Heart right ventricle (tissue), 16 donors: Measurements from ENCODE around the gene DAGLA. TPM values are rescaled to one million over a fixed set of nuclear protein-coding genes. Genes with fewer than 3 reads are reported as not detected.

Source experiments
- ATAC-seq, 8 donors: fragments of 200-7000 bp; cut with Tn5 transposase; one replicate each; pipeline ENCODE4 v1.9.1; 2020; ENCODE audit warnings: mild to moderate bottlenecking in 8 of 8, moderate library complexity in 8 of 8, moderate number of reproducible peaks in 1 of 8
- DNase-seq, 2 donors: peaks; one replicate each; pipeline ENCODE4 v3.0.0-alpha.2; 2020
- H3K27ac ChIP-seq, 10 donors: fragments of 200-600 bp; sonication (generic) in 2 of 10; one replicate each; pipeline versions ENCODE4 v1.5.0 to v1.8.0; 2020 to 2022; ENCODE audit warnings: mild to moderate bottlenecking in 3 of 10
- H3K27me3 ChIP-seq, 7 donors: fragments of 200-600 bp; one replicate each; pipeline ENCODE4 v1.8.0; 2021 to 2022; ENCODE audit warnings: mild to moderate bottlenecking in 2 of 7
- H3K36me3 ChIP-seq, 9 donors: fragments of 200-600 bp; sonication (generic) in 1 of 9; one replicate each; pipeline versions ENCODE4 v1.5.0 to v1.8.0; 2020 to 2022; ENCODE audit warnings: mild to moderate bottlenecking in 2 of 9
- H3K4me1 ChIP-seq, 9 donors: fragments of 200-600 bp; sonication (generic) in 1 of 9; one replicate each; pipeline versions ENCODE4 v1.5.0 to v1.8.0; 2020 to 2022; ENCODE audit warnings: mild to moderate bottlenecking in 4 of 9
- H3K4me3 ChIP-seq, 10 donors: fragments of 200-600 bp; sonication (generic) in 2 of 10; one replicate each; pipeline versions ENCODE4 v1.5.0 to v1.8.0; 2020 to 2022; ENCODE audit warnings: mild to moderate bottlenecking in 7 of 10, moderate library complexity in 2 of 10
- H3K9me3 ChIP-seq, 11 donors: fragments of 200-600 bp in 10 of 11; sonication (generic) in 2 of 11; one replicate each; pipeline versions ENCODE4 v1.5.0 to v1.8.0; 2013 to 2022; ENCODE audit warnings: mild to moderate bottlenecking in 2 of 11, control low read depth in 1 of 11, moderate library complexity in 1 of 11
- WGBS, 2 donors: extraction: QIAGEN DNeasy Blood & Tissue Kit; methylation state at CpG; one replicate each; pipeline ENCODE4 v1.1.7; 2013; ENCODE audit warnings: inconsistent platforms in 1 of 2; 5-methylcytosine and 5-hydroxymethylcytosine counted together
- intact Hi-C, 10 donors: fragments of 100-400 bp; cut with DNase I; formaldehyde crosslinking; loops; one replicate each; pipeline versions ENCODE4 v1.11.1 to v1.14.2; 2022
- polyA plus RNA-seq, 2 donors: library from polyadenylated mRNA; stranded (reverse); fragments of 200-250 nt; gene quantifications; one replicate each; pipeline ENCODE4 v1.2.3, GENCODE V29; 2013
- total RNA-seq, 10 donors: library from RNA; stranded (reverse); fragmentation: NEBNext Ultra II Directional in 3 of 10; extraction: Animal tissue kit (Norgen Biotek cat#: 25700) in 3 of 10; gene quantifications; one replicate each; pipeline versions ENCODE4 v1.2.1 to v1.2.4, GENCODE V29; 2021 to 2023
- TF ChIP-seq, protein P1 (sequence below), 9 donors: fragments of 200-600 bp; sonication (generic) in 2 of 9; IDR thresholded peaks; one replicate each; pipeline versions ENCODE4 v1.5.0 to v1.8.0; 2021 to 2022; ENCODE audit warnings: antibody characterized with exemption in 9 of 9, mild to moderate bottlenecking in 5 of 9, moderate library complexity in 1 of 9
- donor health status: Arrhythmogenic right ventricular cardiomyopathy.
- donor health status: ischemic (EF 13 %, LVEDD 7.1; RV severe dilation, severe dysfunction).
- donor health status: healthy with polysubstance abuse.
- donor health status: DM: no; HTN: yes; CAD: no.
- donor health status: DM: no; HTN: no; CAD: no.
- donor health status: ischemic (EF 25% LVEDD 6.9; RV normal size, moderate dysfunction).
- donor health status: ischemic (EF 25% LVEDD 5.7; RV mildly dilated, moderate dysfunction).
- donor health status: healthy.
- donor health status: DM: yes; HTN: yes; CAD: no.
- donor health status: Ischemic cardiomyopathy.
- donor health status: ischemic (EF 35%, LVEDD 5.7; RV mildly dilated, moderate dysfunction).
- donor health status: nonischemic (EF 11% LVEDD 7.7; RV severe dilation, severe dysfunction).
- donor health status: DM: yes; HTN: yes; CAD: no.
- donor health status: PGD.
- donor health status: ischemic (EF 29% LVEDD 5.4; RV normal size, mild dysfunction).
- donor health status: nonischemic (EF 23%, LVEDD 6.1; RV moderate dilation, normal function).

The DAGLA gene
- total and polyA plus RNA-seq, 12 donors: 1.5 to 5.0 (median 3.2) TPM

DNA sequence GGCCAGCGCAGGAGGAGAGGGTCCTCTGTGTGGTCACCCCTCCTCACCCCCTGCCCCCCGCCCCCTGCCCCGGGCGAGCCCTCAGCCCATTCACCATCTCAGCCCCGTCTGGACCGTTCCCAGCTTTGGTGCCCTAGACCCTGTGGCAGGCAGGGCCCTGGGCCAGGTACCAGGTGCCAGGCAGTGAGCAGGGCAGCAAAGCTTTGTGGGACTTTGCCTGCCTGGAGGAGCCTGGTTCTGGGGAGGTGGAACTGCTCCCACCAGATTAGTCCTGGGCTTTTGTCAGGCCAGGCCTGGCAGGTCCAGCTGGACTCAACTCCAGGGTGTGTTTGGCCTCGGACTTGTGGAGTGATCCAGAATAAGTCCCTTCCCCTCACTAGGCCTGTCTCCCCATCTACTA is 58.6 kb downstream of the DAGLA start:
- TF ChIP-seq, protein P1, sequence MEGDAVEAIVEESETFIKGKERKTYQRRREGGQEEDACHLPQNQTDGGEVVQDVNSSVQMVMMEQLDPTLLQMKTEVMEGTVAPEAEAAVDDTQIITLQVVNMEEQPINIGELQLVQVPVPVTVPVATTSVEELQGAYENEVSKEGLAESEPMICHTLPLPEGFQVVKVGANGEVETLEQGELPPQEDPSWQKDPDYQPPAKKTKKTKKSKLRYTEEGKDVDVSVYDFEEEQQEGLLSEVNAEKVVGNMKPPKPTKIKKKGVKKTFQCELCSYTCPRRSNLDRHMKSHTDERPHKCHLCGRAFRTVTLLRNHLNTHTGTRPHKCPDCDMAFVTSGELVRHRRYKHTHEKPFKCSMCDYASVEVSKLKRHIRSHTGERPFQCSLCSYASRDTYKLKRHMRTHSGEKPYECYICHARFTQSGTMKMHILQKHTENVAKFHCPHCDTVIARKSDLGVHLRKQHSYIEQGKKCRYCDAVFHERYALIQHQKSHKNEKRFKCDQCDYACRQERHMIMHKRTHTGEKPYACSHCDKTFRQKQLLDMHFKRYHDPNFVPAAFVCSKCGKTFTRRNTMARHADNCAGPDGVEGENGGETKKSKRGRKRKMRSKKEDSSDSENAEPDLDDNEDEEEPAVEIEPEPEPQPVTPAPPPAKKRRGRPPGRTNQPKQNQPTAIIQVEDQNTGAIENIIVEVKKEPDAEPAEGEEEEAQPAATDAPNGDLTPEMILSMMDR (IDR thresholded peaks at IDR 0.05): no peak
- DNase-seq (no peak), ATAC-seq (no peak)
- intact Hi-C loops: no loop called here
- Histone ChIP-seq H3K36me3 (peaks cover 0 to 77% (median 11%) of the 10 kb centered on the region in 9 donors), H3K9me3 (no peaks in the 10 kb centered on the region), H3K27me3 (no peaks in the 10 kb centered on the region), H3K4me3 (no peak overlapping the region), H3K27ac (no peak overlapping the region), H3K4me1 (peaks cover 0 to 5% (median 0%) of the 10 kb centered on the region in 9 donors)
- WGBS, 2 donors: 84 to 96% methylated on average over 7 of the region's 7 CpGs

- Histone ChIP-seq H3K4me1 (peaks cover 0 to 5% (median 0%) of the 10 kb centered on the region in 9 donors), H3K36me3 (peaks cover 0 to 83% (median 11%) of the 10 kb centered on the region in 9 donors), H3K4me3 (no peak overlapping the region), H3K27ac (no peak overlapping the region), H3K9me3 (no peaks in the 10 kb centered on the region), H3K27me3 (no peaks in the 10 kb centered on the region)
- 92 to 97% methylated on average over 15 of the region's 15 CpGs for WGBS, 2 donors
- ATAC-seq: no peak
- intact Hi-C loops: no loop called here
- DNase-seq: no peak
- TF ChIP-seq, protein P1 (IDR thresholded peaks at IDR 0.05): no peak
Measured at GRCh38 chr11:61739413-61739812, 59.2 kb downstream of the DAGLA start.

DNA sequence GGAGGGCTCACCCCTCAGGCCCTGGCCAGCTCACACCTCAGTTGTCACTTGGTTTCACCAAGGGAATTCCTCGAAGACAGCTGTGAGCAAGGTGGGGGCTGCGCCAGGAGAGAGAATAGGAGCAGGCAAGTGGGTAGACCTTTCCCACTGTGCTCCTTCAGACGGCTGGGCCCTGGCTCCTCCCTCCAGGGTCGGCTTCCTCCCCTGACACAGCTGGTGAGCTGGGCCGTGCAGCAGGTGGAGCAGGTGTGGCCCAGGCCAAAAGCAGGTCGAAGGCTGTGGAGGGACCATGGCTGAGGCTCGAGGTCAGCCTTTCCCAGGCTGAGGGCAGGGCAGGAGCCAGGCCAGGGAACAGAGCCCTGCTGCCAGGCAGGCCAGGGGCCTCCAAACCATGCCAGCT is 59.8 kb downstream of the DAGLA start:
- Histone ChIP-seq H3K27me3 (no peaks in the 10 kb centered on the region), H3K36me3 (peaks cover 0 to 84% (median 11%) of the 10 kb centered on the region in 9 donors), H3K4me1 (peaks cover 0 to 5% (median 0%) of the 10 kb centered on the region in 9 donors), H3K9me3 (no peaks in the 10 kb centered on the region), H3K4me3 (no peak overlapping the region), H3K27ac (no peak overlapping the region)
- intact Hi-C loops: no loop called here
- peak in 2 of 8 donors; percentile 9 to 19 for ATAC-seq
- no peak for DNase-seq
- TF ChIP-seq, protein P1 (IDR thresholded peaks at IDR 0.05): no peak
- WGBS, 2 donors: 61 to 83% methylated on average over 7 of the region's 7 CpGs

GRCh38 chr11:61742391-61742790 is 62.2 kb downstream of the DAGLA start:
- 61 to 69% methylated on average over 7 of the region's 7 CpGs for WGBS, 2 donors
- H3K27ac ChIP-seq: peak overlapping the region in 1 of 10 donors; percentile 47
- peaks cover 0 to 5% (median 0%) of the 10 kb centered on the region in 9 donors for H3K4me1 ChIP-seq
- TF ChIP-seq, protein P1 (IDR thresholded peaks at IDR 0.05): no peak
- H3K4me3 ChIP-seq: no peak overlapping the region
- DNase-seq (no peak), ATAC-seq (peak in 3 of 8 donors; percentile 12 to 24 (median 14))
- peaks cover 0 to 60% (median 8%) of the 10 kb centered on the region in 9 donors for H3K36me3 ChIP-seq
- intact Hi-C loops: no loop called here
- H3K9me3 ChIP-seq: no peaks in the 10 kb centered on the region
- H3K27me3 ChIP-seq: no peaks in the 10 kb centered on the region
